ENCODE measurements around the gene ZIC4.

The ZIC4 gene

DNA sequence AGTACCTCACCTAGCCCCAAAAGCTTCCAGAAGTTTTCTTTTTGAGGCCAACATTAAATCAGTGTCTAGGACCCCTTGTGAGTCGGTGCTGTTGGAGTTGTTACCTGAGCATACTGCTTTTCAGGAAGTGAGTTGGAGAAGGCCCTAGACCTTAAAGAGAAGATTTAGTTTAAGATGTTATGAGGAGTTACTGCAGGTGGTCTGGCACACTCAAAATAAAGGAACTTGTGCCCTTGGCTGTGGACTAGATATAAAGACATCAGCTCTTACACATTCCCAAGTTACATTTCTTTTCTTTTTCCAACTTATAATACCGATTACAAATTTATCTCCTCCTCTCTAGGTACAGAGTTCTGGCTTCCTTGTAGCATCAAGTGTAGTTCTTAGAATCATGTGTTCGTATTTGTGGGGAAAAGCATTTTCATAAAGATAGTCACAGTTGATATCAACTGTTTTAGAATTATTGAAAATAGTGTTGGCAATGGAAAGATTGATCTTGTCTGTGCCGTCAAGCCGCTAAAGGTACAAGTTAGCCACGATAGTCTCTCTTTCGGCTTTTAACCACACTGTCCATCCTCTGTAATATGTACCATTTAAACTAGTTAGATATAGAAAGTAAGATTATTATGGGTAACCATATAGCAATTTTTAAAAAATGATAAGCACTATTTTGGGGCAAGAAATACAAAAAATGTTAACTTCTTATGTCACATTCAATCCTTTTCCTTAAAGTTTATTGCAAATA, 11.4 kb upstream of the ZIC4 start:
- DNase-seq, result no peak

- no peak for DNase-seq
Measured at GRCh38 chr3:147416931-147417330, 10.6 kb upstream of the ZIC4 start.

DNA sequence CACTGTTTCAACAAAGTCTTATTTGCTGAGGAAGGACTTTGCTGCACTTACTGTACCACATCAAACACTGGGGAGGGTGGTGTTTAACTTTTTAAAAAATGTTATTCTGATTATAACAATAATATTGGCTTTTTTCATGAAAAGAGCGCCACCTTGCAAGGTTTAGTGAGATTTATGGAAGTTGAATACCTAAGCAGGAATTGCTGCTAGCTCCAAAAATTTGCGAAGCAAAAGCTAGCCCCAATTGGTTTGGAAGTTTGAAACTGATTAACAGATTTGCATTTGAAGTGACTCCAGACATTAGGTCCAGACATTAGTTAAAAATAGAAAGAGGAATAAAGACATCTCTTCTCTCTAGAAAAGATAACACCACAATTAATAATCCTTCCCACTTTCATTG, 9.5 kb upstream of the ZIC4 start:
- DNase-seq, result no peak

- no peak for DNase-seq
Measured at GRCh38 chr3:147415286-147415685, 8.9 kb upstream of the ZIC4 start.

- DNase-seq, result no peak
Measured at GRCh38 chr3:147414390-147415138, 8.2 kb upstream of the ZIC4 start.

DNA sequence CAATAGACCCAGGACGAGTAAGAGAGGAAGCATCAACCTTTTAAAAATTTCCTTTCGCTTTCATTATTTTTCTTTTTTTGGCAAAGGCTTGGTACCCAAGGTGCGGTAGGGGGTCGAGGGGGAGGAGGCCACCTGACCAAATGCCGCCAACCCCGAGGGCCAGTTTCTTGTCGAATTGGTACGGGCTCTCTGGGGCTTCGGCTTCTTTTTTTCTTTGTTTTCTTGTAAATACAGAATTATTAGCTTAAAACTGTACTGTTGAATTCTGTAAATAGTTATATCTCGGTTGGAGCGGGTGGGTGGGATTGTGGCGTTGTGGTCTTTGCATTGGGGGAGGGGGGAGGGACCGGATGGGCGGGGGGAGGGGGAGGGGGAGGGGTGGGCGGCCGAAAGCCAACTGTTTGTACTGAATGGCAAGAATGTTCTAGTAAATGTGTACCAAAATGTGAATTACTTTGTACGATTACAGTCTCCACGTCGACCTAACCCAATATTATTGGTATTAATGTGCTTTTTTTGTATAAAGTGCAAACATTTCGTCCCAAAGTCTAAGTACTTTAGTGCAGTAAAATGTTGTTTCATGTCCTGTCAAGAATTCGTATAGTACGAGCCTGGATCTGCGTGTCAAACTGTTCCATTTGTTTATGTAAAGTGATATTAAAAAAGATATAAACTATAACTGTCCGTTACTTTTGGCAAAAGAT, 7.5 kb upstream of the ZIC4 start:
- no peak for DNase-seq

DNA sequence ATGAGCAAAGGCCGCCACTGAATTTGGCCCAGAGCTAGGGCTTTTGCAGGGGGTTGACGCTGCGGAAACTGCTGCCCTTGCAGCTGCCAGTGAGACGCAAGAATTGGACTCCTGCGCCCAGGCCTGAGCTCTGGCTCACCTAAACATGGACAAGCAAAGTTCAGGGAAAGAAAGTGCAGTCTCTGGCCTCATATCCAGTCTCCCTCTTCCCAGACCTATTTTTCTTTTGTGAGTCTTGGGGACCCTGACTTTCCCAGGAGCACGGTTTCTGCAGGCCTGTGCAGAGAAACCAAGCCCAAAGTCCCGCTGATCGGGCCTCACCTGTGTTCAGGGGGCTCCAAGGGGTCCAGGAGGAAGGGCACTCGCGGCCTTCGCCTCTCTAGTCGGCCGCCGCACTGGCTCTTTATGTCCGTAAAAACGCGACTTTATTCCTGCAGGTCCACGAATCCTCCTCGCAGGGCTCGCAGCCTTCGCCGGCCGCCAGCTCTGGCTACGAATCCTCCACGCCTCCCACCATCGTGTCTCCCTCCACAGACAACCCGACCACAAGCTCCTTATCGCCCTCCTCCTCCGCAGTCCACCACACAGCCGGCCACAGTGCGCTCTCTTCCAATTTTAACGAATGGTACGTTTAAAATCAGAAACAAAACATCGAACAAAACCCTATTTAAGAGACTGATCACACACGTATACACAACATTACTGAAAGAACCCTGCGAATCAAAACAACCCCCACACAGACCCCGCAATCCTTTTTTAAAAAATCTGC, 6.8 kb upstream of the ZIC4 start:
- no peak for DNase-seq

GRCh38 chr3:147412261-147412916, 6.0 kb upstream of the ZIC4 start:
- no peak for DNase-seq

DNA sequence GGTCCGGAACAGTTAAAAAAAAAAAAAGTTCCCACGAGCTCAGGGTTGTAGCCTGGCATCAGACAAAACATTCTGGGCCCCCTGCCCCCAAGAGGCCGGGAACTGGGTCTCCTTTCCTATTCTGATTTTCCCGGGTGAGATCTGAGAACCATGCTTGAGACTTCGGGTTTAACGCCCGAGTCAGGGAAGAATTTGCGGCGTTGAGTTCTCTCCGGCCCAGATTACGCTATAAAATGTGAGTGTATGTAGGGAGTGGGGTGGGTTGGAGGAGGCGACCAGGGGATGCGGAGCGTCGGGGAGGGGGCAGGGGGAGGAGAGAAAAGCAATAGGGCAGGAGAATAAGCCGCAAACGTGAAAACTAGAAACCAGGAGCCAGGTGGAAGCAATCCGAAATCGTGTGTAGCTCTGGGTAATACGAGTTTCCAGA, 5.5 kb upstream of the ZIC4 start:
- no peak for DNase-seq

- no peak for DNase-seq
Measured at GRCh38 chr3:147411238-147411814, 5.0 kb upstream of the ZIC4 start.

DNA sequence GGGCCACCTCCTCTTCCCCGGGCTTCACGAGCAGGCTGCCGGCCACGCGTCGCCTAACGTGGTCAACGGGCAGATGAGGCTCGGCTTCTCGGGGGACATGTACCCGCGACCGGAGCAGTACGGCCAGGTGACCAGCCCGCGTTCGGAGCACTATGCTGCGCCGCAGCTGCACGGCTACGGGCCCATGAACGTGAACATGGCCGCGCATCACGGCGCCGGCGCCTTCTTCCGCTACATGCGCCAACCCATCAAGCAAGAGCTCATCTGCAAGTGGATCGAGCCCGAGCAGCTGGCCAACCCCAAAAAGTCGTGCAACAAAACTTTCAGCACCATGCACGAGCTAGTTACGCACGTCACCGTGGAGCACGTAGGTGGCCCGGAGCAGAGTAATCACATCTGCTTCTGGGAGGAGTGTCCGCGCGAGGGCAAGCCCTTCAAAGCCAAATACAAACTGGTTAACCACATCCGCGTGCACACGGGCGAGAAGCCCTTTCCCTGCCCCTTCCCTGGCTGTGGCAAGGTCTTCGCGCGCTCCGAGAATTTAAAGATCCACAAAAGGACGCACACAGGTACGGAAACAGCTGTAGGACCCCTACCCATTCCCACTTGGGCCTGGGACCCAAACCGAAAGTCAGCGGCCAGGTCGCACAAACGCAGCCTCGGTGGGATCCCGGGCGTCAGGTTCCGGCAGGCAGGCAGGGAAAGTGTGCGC, 4.3 kb upstream of the ZIC4 start:
- no peak for DNase-seq

DNA sequence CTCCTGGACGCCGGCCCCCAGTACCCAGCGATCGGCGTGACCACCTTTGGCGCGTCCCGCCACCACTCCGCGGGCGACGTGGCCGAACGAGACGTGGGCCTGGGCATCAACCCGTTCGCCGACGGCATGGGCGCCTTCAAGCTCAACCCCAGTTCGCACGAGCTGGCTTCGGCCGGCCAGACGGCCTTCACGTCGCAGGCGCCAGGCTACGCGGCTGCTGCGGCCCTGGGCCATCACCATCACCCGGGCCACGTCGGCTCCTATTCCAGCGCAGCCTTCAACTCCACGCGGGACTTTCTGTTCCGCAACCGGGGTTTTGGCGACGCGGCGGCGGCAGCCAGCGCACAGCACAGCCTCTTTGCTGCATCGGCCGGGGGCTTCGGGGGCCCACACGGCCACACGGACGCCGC, 3.8 kb upstream of the ZIC4 start:
- DNase-seq, result no peak

GRCh38 chr3:147409143-147410115, 3.1 kb upstream of the ZIC4 start, which contains the start of gene ZIC1:
Gene ZIC1 (plus strand): TSS chr3:147409365. CDS start chr3:147410113, 748 bp downstream.
- DNase-seq, result no peak

GRCh38 chr3:147408188-147409100, 2.1 kb upstream of the ZIC4 start:
- no peak for DNase-seq

GRCh38 chr3:147407498-147408187, 1.3 kb upstream of the ZIC4 start:
- DNase-seq, result no peak

GRCh38 chr3:147407114-147407497, 763 bp upstream of the ZIC4 start:
- no peak for DNase-seq

GRCh38 chr3:147405231-147406027, 914 bp downstream of the ZIC4 start:
- DNase-seq, result no peak

All from activated effector memory CD4-positive, alpha-beta T cell treated with Interleukin-2 at 50 U/mL for 16 hours (primary cell).